GM12878 (cell line): ENCODE data around the gene CPSF3. TPM values are rescaled to one million over a fixed set of nuclear protein-coding genes. Genes with fewer than 3 reads are reported as not detected.

Experiments used
- ATAC-seq: fragments of 200-7000 bp; cut with Tn5 transposase; 3 replicates; pipeline ENCODE4 v1.9.1; 2020; ENCODE audit warnings: mild to moderate bottlenecking, moderate library complexity
- BruUV-seq: library from RNA; stranded (reverse); fragments of 400-500 nt; replicated peaks from 2 replicates; lab custom pipeline; 2021; lab: Mats Ljungman, UMichigan
- CTCF ChIA-PET: fragments of 300-600 bp; sonication (Branson Sonifier 250); formaldehyde crosslinking; extraction: SDS; loops from one replicate; lab custom pipeline; 2021; ENCODE audit warnings: inconsistent platforms; lab: Yijun Ruan, JAX
- POLR2A ChIA-PET: fragments of 350-600 bp; formaldehyde crosslinking; extraction: SDS; loops from one replicate; lab custom pipeline; 2021; ENCODE audit warnings: inconsistent platforms; lab: Charles Lee
- RAD21 ChIA-PET: fragments of 300-600 bp; sonication (Branson Sonifier 250); formaldehyde crosslinking; loops from one replicate; lab custom pipeline; 2023; ENCODE audit warnings: antibody characterized with exemption; ENCODE audit not compliant: unreplicated experiment; lab: Charles Lee
- SMC1A ChIA-PET: fragments of 300-600 bp; sonication (Branson Sonifier 250); formaldehyde crosslinking; loops from one replicate; lab custom pipeline; 2023; ENCODE audit not compliant: unreplicated experiment, uncharacterized antibody; lab: Charles Lee
- DNase-seq: peaks from one replicate; pipeline ENCODE4 v3.0.0-alpha.2; 2011; ENCODE audit warnings: low read depth, low spot score
- FAIRE-seq: peaks from 3 replicates; lab custom pipeline; 2011; peaks lifted over from hg19 to GRCh38; lab: Jason Lieb, UNC
- H2AFZ ChIP-seq: 2 replicates; pipeline ENCODE4 v1.6.0; 2011; ENCODE audit warnings: low read depth, low read length, control low read depth; ENCODE audit not compliant: control insufficient read depth
- H3K27ac ChIP-seq: 2 replicates; pipeline ENCODE4 v1.5.1; 2011; ENCODE audit warnings: control low read depth; ENCODE audit not compliant: control insufficient read depth, insufficient read depth
- H3K27me3 ChIP-seq, 2 experiments: replicated peaks in 1 of 2; 2 replicates each; pipeline versions ENCODE4 v1.6.0 to v1.6.1; 2011; ENCODE audit warnings: low read length in 1 of 2; ENCODE audit not compliant: control insufficient read depth in 2 of 2, insufficient read depth in 2 of 2
- H3K36me3 ChIP-seq, 2 experiments: 2 replicates each; pipeline ENCODE4 v1.5.1; 2011; ENCODE audit warnings: low read length in 1 of 2; ENCODE audit not compliant: control insufficient read depth in 2 of 2, insufficient read depth in 2 of 2
- H3K4me1 ChIP-seq: 2 replicates; pipeline ENCODE4 v1.6.1; 2011; ENCODE audit warnings: mild to moderate bottlenecking, low read length, moderate library complexity, mixed read lengths; ENCODE audit not compliant: control insufficient read depth, insufficient read depth
- H3K4me2 ChIP-seq: 2 replicates; pipeline ENCODE4 v1.6.0; 2011; ENCODE audit warnings: control low read depth; ENCODE audit not compliant: control insufficient read depth, insufficient read depth
- H3K4me3 ChIP-seq: fragments of 200-600 bp; sonication (generic); 2 replicates; pipeline ENCODE4 v1.5.1; 2016
- H3K79me2 ChIP-seq: 2 replicates; pipeline ENCODE4 v1.6.0; 2011; ENCODE audit warnings: low read length; ENCODE audit not compliant: control insufficient read depth, insufficient read depth
- H3K9ac ChIP-seq: 2 replicates; pipeline ENCODE4 v1.8.0; 2011; ENCODE audit warnings: low read length, control low read depth, mixed read lengths; ENCODE audit not compliant: control insufficient read depth, insufficient read depth
- H3K9me3 ChIP-seq: replicated peaks from 3 replicates; pipeline ENCODE4 v1.5.1; 2011; ENCODE audit warnings: mild to moderate bottlenecking, low read length; ENCODE audit not compliant: control insufficient read depth, insufficient read depth
- H4K20me1 ChIP-seq: 2 replicates; pipeline ENCODE4 v1.6.0; 2011; ENCODE audit not compliant: control insufficient read depth, insufficient read depth
- CHD4 ChIP-seq: fragments of 200-600 bp; sonication (generic); IDR thresholded peaks from 2 replicates; pipeline ENCODE4 v1.6.1; 2016; ENCODE audit warnings: mild to moderate bottlenecking
- ZNF217 ChIP-seq: fragments of 450-650 bp; IDR thresholded peaks from 2 replicates; pipeline ENCODE4 v1.6.1; 2017; ENCODE audit warnings: antibody characterized with exemption, mild to moderate bottlenecking
- WGBS: methylation state at CpG from one replicate; pipeline ENCODE4 v1.1.6; 2016; ENCODE audit warnings: low lambda C conversion rate; ENCODE audit not compliant: insufficient replicate concordance, insufficient coverage; ENCODE audit errors: missing lambda C conversion rate; 5-methylcytosine and 5-hydroxymethylcytosine counted together
- in situ Hi-C: fragments of 300-500 bp; cut with MboI; formaldehyde crosslinking; loops from 9 replicates; pipeline ENCODE4 v1.14.3; 2018; ENCODE audit warnings: mixed read lengths
- intact Hi-C: fragments of 100-400 bp; cut with micrococcal nuclease; formaldehyde crosslinking; loops from one replicate; pipeline ENCODE4 v1.14.2; 2022; ENCODE audit not compliant: unreplicated experiment
- polyA plus RNA-seq, 11 experiments: library from polyadenylated mRNA; depleted of rRNA in 4 of 11; unstranded in 6 of 11; stranded (reverse) in 5 of 11; fragments of >200 nt; fragmentation: Nextera tagmentation in 4 of 11; fragmentation: Illumina TruSeq in 1 of 11; extraction: Ambion mirVana in 4 of 11; extraction: Trizol in 1 of 11; gene quantifications; 1 replicate in 1 of 11; 2 replicates in 10 of 11; pipeline versions ENCODE4 v1.2.1 to v1.2.3, GENCODE V29; 2011 to 2016; ENCODE audit warnings: inconsistent platforms in 2 of 11, missing spikeins in 2 of 11, low read depth in 1 of 11
- total RNA-seq, 4 experiments: library from RNA; depleted of rRNA in 3 of 4; stranded (reverse); fragments of >200 nt in 3 of 4; fragmentation: Illumina TruSeq in 1 of 4; extraction: Trizol in 1 of 4; gene quantifications; 2 replicates each; pipeline versions ENCODE4 v1.2.1 to v1.2.3, GENCODE V29; 2013 to 2021
- TF ChIP-seq, protein P1 (sequence below): fragments of 450-650 bp; IDR thresholded peaks from 2 replicates; pipeline ENCODE4 v1.6.1; 2018; ENCODE audit warnings: borderline replicate concordance, mild to moderate bottlenecking; ENCODE audit not compliant: partially characterized antibody
- TF ChIP-seq, protein P2 (sequence below): fragments of 450-650 bp; IDR thresholded peaks from 2 replicates; pipeline ENCODE4 v1.6.1; 2018; ENCODE audit warnings: mild to moderate bottlenecking, low read depth, moderate library complexity; ENCODE audit not compliant: partially characterized antibody
- TF ChIP-seq, protein P3 (sequence below): IDR thresholded peaks from 2 replicates; pipeline ENCODE4 v1.6.1; 2012; ENCODE audit warnings: low read depth, low read length, improper control_type of control experiment

The CPSF3 gene
- total and polyA plus RNA-seq, 10 of the 15 experiments (the other 5 are each of a cell fraction or from before 2014, with no cell fraction given): 34.5 to 108 (median 76.1) TPM

DNA sequence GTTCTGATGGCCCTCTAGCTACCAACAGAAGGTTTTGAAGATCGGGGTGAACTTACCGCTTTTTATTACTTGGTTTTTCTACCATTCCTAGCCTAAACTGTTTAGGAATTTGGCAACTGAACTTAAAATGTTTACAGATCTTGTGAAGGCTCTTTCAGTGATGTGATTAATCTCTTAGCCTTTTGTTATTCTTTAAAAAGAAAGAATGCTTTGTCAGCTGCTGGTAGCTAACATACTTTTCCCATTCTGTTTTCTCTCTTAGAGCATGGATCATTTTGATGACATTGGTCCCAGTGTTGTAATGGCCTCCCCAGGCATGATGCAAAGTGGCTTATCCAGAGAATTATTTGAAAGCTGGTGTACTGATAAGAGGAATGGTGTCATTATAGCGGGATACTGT, 18.1 kb downstream of the CPSF3 start (continued):
- TF ChIP-seq, protein P1, sequence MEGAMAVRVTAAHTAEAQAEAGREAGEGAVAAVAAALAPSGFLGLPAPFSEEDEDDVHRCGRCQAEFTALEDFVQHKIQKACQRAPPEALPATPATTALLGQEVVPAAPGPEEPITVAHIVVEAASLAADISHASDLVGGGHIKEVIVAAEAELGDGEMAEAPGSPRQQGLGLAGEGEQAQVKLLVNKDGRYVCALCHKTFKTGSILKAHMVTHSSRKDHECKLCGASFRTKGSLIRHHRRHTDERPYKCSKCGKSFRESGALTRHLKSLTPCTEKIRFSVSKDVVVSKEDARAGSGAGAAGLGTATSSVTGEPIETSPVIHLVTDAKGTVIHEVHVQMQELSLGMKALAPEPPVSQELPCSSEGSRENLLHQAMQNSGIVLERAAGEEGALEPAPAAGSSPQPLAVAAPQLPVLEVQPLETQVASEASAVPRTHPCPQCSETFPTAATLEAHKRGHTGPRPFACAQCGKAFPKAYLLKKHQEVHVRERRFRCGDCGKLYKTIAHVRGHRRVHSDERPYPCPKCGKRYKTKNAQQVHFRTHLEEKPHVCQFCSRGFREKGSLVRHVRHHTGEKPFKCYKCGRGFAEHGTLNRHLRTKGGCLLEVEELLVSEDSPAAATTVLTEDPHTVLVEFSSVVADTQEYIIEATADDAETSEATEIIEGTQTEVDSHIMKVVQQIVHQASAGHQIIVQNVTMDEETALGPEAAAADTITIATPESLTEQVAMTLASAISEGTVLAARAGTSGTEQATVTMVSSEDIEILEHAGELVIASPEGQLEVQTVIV: no peak

DNA sequence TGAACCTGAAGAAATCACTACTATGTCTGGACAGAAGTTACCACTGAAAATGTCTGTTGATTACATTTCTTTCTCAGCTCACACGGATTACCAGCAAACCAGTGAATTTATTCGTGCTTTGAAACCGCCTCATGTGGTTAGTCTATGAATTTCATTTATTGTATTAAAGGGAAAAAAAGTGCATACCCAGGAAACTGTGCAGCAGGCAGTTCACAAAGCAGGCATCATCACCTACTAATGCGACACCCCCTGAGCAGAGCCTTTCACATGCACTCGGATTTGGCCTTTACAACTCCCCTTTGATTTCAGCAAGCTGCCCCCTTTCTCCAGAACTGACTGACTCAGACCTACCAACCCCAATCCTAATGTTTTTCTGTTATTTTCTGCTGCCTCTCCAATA, 20.1 kb downstream of the CPSF3 start:
- RAD21 ChIA-PET: no interaction called here
- in situ Hi-C loops (no loop called here), intact Hi-C loops (no loop called here)
- no peak overlapping the region for H3K27ac ChIP-seq
- no peaks in the 10 kb centered on the region for H3K27me3 ChIP-seq
- SMC1A ChIA-PET: no interaction called here
- 99% methylated on average over 5 of the region's 5 CpGs for WGBS
- POLR2A ChIA-PET: no interaction called here
- no peak for ATAC-seq
- H3K4me3 ChIP-seq: no peak overlapping the region
- H3K9me3 ChIP-seq: no peaks in the 10 kb centered on the region
- FAIRE-seq: no peak
- no peak overlapping the region for H2AFZ ChIP-seq
- TF ChIP-seq, protein P2, sequence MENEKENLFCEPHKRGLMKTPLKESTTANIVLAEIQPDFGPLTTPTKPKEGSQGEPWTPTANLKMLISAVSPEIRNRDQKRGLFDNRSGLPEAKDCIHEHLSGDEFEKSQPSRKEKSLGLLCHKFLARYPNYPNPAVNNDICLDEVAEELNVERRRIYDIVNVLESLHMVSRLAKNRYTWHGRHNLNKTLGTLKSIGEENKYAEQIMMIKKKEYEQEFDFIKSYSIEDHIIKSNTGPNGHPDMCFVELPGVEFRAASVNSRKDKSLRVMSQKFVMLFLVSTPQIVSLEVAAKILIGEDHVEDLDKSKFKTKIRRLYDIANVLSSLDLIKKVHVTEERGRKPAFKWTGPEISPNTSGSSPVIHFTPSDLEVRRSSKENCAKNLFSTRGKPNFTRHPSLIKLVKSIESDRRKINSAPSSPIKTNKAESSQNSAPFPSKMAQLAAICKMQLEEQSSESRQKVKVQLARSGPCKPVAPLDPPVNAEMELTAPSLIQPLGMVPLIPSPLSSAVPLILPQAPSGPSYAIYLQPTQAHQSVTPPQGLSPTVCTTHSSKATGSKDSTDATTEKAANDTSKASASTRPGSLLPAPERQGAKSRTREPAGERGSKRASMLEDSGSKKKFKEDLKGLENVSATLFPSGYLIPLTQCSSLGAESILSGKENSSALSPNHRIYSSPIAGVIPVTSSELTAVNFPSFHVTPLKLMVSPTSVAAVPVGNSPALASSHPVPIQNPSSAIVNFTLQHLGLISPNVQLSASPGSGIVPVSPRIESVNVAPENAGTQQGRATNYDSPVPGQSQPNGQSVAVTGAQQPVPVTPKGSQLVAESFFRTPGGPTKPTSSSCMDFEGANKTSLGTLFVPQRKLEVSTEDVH: no peak
- TF ChIP-seq CHD4 (no peak), ZNF217 (no peak)
- TF ChIP-seq, protein P3, sequence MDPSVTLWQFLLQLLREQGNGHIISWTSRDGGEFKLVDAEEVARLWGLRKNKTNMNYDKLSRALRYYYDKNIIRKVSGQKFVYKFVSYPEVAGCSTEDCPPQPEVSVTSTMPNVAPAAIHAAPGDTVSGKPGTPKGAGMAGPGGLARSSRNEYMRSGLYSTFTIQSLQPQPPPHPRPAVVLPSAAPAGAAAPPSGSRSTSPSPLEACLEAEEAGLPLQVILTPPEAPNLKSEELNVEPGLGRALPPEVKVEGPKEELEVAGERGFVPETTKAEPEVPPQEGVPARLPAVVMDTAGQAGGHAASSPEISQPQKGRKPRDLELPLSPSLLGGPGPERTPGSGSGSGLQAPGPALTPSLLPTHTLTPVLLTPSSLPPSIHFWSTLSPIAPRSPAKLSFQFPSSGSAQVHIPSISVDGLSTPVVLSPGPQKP: no peak
- BruUV-seq: no TSS peak
- H3K79me2 ChIP-seq: no peaks in the 10 kb centered on the region
- H3K4me2 ChIP-seq: no peak overlapping the region
- CTCF ChIA-PET: interaction anchor here (1.6 kb wide), 1 partner anchor 10 kb away, joined by 4 read pairs; no protein-coding TSS in a partner anchor
- H4K20me1 ChIP-seq: no peaks in the 10 kb centered on the region
- no peaks in the 10 kb centered on the region for H3K4me1 ChIP-seq
- peaks cover 2 to 17% of the 10 kb centered on the region in 2 experiments; a peak in 3 of 4 replicates for H3K36me3 ChIP-seq
- no peak overlapping the region for H3K9ac ChIP-seq
- DNase-seq: no peak
